ENCODE results near the gene MAF.

DNA sequence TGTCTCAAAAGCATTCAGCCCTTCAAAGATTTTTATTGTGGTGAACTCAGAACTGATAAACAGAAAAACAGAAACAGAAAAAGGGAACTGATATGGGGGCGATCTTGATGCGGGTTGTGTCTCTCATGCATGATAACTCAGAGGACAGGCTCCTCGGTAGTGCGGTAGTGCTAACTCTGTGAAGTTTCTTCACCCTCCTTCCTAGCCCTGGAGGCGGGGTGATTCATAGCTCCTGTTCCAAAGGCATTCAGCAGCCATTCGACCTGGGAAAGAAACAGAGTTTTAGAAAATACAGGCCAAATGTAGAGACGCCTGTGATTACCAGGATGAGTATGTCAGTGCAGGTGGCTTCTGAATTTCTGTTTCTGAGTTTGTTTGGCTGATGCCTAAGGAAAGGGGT lies 5.5 kb upstream of the MAF start:
- TF ChIP-seq CTCF (IDR thresholded peaks at IDR 0.05; ENCODE audit: low read length) (no peak), EZH2 (optimal IDR thresholded peaks at IDR 0.05; ENCODE audit: low read depth, low read length) (no peak)
